SK-N-SH treated with all-trans-retinoic acid at 6 μM for 48 hours (cell line): Measurements from ENCODE around the gene POU4F3.

Experiments
- ARNTL ChIP-seq: fragments of 450-650 bp; formaldehyde crosslinking; IDR thresholded peaks from 2 replicates; pipeline ENCODE4 v1.5.0; 2020; ENCODE audit warnings: low read depth, mild to moderate bottlenecking, moderate library complexity, borderline replicate concordance
- GLIS3 ChIP-seq: fragments of 250-450 bp; sonication (Bioruptor Pico); IDR thresholded peaks from 2 replicates; pipeline ENCODE4 v1.5.0; 2020; ENCODE audit warnings: mild to moderate bottlenecking, moderate library complexity
- OSR1 ChIP-seq: fragments of 250-450 bp; sonication (Bioruptor Pico); IDR thresholded peaks from 2 replicates; pipeline ENCODE4 v1.8.0; 2022; ENCODE audit warnings: moderate library complexity, mild to moderate bottlenecking, inconsistent platforms
- RARB ChIP-seq: fragments of 250-450 bp; sonication (Bioruptor Pico); IDR thresholded peaks from 2 replicates; pipeline ENCODE4 v1.8.0; 2021; ENCODE audit warnings: mild to moderate bottlenecking, moderate library complexity
- SNAI2 ChIP-seq: fragments of 250-450 bp; sonication (Bioruptor Pico); IDR thresholded peaks from 2 replicates; pipeline ENCODE4 v1.5.0; 2020; ENCODE audit warnings: mild to moderate bottlenecking, moderate library complexity
- TCF4 ChIP-seq: fragments of 250-450 bp; sonication (Bioruptor Pico); IDR thresholded peaks from 2 replicates; pipeline ENCODE4 v1.8.0; 2021; ENCODE audit warnings: mild to moderate bottlenecking, moderate library complexity, borderline replicate concordance
- ZC3H10 ChIP-seq: fragments of 250-450 bp; sonication (Bioruptor Pico); IDR thresholded peaks from 2 replicates; pipeline ENCODE4 v1.5.1; 2021; ENCODE audit warnings: mild to moderate bottlenecking, moderate library complexity
- ZFP3 ChIP-seq: fragments of 250-450 bp; sonication (Bioruptor Pico); IDR thresholded peaks from 2 replicates; pipeline ENCODE4 v1.5.0; 2020; ENCODE audit warnings: mild to moderate bottlenecking, moderate library complexity
- ZNF565 ChIP-seq: fragments of 450-650 bp; formaldehyde crosslinking; conservative IDR thresholded peaks from 2 replicates; pipeline ENCODE4 v1.5.0; 2020; ENCODE audit warnings: low read depth, mild to moderate bottlenecking, moderate library complexity
- ZNF70 ChIP-seq: fragments of 450-650 bp; formaldehyde crosslinking; IDR thresholded peaks from 2 replicates; pipeline ENCODE4 v1.5.0; 2020; ENCODE audit warnings: mild to moderate bottlenecking, moderate library complexity
- TF ChIP-seq, protein P1 (sequence below): fragments of 250-450 bp; sonication (Bioruptor Pico); IDR thresholded peaks from 2 replicates; pipeline ENCODE4 v1.5.1; 2020; ENCODE audit warnings: low read depth, mild to moderate bottlenecking, moderate library complexity

- TF ChIP-seq SNAI2 (CRISPR knock-in tag) (no peak), GLIS3 (no peak), ZNF565 (CRISPR knock-in tag) (no peak), RARB (CRISPR knock-in tag) (no peak), ZC3H10 (CRISPR knock-in tag) (no peak), ZFP3 (CRISPR knock-in tag) (no peak), OSR1 (no peak), ZNF70 (CRISPR knock-in tag) (no peak), TCF4 (CRISPR knock-in tag) (no peak), ARNTL (CRISPR knock-in tag) (no peak)
- TF ChIP-seq, protein P1, sequence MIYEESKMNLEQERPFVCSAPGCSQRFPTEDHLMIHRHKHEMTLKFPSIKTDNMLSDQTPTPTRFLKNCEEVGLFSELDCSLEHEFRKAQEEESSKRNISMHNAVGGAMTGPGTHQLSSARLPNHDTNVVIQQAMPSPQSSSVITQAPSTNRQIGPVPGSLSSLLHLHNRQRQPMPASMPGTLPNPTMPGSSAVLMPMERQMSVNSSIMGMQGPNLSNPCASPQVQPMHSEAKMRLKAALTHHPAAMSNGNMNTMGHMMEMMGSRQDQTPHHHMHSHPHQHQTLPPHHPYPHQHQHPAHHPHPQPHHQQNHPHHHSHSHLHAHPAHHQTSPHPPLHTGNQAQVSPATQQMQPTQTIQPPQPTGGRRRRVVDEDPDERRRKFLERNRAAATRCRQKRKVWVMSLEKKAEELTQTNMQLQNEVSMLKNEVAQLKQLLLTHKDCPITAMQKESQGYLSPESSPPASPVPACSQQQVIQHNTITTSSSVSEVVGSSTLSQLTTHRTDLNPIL (CRISPR knock-in tag), result no peak
Observed at GRCh38 chr5:146390469-146390868, 51.8 kb downstream of the POU4F3 start.
